Measurements from ENCODE around the gene KCNJ6.
"Not testable (repeated sequence)": the region's sequence is repeated elsewhere in the genome, so short reads cannot be mapped to it uniquely, and the experiment has no call there.

The KCNJ6 gene

GRCh38 chr21:37669249-37669648 lies 247.0 kb downstream of the KCNJ6 start:
- DNase-seq, result no peak

DNA sequence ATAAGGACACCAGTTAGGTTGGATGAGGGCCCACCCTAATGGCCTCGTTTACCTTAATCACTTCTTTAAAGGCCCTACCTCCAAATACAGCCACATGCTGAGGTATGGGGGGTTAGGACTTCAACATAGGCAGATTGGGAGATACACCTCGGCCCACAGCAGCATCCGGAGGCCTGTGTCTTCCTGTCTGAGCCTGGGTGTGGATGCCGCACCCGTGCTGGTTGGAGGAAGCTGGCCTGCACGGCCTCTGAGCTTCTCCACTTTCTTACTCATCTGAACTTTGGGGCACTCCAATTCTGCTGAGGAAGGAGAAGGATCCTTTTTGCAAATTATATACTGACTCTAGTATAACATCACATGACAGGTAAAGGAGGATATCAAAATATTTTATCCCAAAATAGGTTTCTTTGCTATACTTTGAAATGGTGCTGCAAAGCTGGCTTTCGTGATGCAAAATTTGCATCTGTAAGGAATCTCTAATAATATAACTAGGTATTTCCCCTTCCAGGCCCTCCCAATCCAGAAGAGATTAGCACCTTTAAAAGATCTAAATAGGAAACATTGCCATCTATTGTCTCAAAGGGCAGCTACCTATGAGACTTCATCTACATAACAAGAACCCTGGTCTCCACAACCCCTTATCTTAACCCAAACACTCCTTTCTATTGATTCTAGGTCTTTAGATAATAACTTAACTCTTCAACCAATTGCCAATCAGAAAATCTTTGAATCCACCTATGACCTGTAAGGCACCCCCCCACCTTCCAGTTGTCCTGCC lies 247.6 kb downstream of the KCNJ6 start:
- no peak for DNase-seq

DNA sequence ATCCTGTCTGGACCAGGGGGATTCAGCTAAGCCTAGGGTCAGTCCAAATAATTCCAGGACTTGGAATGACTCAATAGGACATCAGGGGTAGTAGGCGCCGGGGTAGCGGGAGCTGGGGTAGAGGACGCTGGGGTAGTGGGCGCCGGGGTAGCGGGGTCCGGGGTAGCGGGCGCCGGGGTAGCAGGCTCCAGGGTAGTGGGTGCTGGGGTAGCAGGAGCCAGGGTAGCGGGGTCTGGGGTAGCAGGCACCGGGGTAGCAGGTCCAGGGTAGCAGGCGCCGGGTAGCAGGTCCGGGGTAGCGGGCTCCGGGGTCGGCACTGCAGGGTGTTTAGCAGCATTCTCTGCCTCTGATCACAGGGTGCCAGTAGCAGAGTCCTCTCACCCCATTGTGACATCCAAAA lies 248.9 kb downstream of the KCNJ6 start:
- DNase-seq, result no peak

DNA sequence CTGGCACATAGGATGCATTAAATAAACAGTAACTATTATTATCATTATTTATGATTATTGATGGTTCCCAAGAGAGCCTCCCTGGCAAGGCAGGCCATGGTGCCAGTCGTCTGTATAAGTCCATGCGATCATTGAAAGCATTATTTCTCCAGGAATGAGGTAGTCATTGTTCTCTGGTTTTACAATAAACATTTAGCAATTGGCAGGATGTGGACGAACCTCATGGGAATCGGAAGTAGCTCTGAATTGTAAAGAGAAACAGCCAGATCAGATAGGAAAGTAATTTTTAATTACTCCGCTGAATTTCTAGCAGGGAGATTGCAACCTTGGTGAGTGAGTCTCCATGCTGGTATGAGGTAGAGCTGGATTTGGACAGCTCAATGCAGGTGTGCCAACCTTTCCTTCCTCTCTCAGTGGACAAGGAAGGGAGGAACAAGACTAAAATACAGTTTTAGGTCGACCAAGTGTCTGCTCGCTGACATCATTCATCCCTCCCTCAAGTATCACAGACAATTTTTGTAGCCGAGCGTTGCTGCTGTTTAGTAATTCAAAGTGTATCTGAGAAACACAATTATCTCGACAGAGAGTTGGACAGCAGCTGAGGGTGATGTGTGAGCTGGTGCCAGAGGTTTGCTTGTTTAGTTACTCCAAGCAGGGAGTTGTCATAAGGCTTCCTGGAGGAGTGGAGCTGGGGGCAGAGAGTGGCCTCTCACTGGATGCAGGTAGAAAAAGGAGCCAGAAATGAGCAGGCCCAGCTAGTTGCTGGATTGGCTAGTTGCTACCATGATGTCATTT lies 250.8 kb downstream of the KCNJ6 start:
- no peak for DNase-seq

- DNase-seq, result not testable (repeated sequence)
Measured at GRCh38 chr21:37662227-37662626, 254.0 kb downstream of the KCNJ6 start.

- DNase-seq, result no peak
Measured at GRCh38 chr21:37660709-37661108, 255.5 kb downstream of the KCNJ6 start.

DNA sequence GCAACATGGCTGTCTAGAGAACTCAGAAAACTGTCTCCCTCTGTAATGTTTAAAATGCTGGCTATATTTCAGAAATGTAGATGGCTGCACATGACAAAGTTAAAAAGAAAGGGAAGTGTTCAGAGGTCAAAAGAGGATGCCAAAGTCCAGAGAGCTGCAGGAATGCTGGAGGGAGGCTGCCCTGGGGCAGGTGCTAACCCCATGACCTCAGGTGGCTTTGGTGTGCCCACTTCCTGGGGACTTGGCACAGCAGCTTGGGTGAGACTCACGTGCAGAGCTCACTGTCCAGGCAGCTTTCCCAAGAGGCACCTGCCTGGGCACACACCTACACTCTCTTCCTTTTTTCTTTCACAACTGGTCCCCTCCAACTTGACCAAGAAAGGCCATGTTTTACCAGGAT lies 256.4 kb downstream of the KCNJ6 start:
- no peak for DNase-seq

- DNase-seq, result no peak
Measured at GRCh38 chr21:37658817-37659458, 257.3 kb downstream of the KCNJ6 start.

- no peak for DNase-seq
Measured at GRCh38 chr21:37658121-37658816, 258.0 kb downstream of the KCNJ6 start.

DNA sequence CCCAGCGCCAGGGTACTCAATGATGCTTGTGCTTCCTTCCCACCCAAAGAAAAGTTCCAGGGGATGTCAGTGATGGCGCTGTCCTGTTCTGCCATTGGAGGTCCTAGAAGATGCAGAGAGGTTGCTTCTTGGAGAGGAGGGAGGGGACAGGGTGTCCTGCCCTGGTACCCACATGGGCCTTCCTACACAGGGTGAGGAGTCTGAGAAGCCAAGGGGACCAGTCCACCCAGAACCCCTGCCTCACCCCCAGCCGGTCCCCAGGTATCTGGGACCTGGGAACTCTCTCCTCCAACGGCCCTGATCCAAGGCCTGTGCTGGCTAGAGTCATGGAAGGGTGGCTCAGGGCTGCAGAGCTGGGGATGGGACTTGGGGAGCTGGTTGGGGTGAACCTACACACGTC lies 259.4 kb downstream of the KCNJ6 start:
- no peak for DNase-seq

DNA sequence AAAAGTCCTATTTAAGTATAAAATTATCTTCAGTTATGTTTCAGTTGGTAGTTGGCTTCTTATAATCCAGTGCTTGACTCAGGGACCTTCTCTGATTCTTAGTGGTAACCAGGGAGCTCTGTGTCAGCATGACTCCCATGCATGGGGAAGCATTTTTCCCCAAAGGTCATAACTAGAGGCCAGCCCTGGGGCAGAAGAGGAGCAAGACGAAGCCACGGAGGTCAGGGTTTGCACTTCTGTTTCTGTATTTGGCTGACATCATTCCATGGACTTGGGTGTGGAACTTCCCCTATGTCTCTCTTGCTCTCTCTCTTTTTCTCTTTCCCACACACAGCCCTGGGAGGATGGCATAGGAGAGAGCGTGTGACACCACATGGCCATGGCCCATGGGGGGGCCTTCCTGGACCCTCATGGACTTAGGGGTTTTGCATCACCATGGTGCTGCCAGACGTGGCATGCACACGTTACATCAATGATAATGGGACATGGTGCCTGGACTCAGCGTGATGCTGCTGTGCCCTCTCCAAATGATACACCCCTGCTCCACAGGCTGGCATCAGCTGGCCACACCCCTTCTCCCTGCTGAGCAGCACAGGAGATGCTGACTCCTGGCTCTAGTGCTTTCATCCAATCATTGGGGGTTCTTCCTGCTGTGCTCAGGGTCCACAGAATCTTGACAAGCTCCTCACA lies 260.5 kb downstream of the KCNJ6 start:
- no peak for DNase-seq

DNA sequence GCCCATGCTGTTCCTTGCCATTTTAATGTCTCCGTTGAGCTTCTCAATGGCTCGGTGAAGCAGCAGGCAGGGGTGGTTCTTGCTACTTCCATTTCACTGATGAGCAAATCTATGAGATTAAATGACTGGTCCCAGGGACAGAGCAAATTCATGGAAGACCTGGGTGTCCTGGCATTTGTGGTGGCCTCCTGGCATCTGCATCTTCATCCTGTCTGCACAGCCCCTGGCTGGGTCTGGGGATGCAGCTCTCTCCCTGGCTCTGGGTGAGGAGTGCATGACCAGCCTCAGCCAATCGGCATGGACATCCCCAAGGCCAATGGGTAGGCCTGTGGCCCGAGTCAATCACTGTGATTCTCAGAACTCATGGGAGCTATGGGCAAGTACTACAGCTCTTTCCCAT lies 261.7 kb downstream of the KCNJ6 start:
- DNase-seq, result no peak

- no peak for DNase-seq
Measured at GRCh38 chr21:37653201-37653600, 263.1 kb downstream of the KCNJ6 start.

DNA sequence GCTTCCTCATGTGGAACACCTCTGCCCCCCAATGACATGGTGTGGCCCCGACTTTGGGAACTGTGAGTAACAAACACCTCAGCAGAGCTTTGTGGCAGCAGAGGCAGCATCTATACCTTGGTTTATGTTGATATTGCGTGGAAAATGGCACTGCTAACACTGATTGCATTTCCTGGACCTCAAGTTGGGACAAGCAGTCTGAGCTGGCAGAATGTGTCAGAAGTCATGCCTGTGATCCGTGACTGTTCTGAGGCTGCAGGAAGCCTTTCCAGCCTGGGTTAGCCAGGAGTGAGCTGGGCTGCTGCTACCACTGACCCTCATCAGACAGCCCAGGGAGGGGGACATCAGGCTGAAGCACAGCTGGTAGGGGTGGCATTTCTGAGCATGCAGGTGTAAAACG lies 268.5 kb downstream of the KCNJ6 start:
- no peak for DNase-seq

DNA sequence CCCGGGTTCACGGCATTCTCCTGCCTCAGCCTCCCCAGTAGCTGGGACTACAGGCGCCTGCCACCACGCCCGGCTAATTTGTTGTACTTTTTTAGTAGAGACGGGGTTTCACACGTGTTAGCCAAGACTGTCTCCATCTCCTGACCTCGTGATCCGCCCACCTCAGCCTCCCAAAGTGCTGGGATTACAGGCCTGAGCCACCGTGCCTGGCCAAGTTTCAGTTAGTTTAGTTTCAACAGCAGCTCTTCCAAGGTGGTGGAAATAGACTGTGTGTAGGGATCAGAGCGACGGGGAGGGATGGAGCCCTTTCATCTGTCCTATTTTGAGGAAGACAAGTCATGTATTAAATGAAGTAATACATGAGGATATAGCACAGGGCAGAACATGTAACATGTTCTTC lies 269.5 kb downstream of the KCNJ6 start:
- DNase-seq, result not testable (repeated sequence)

- no peak for DNase-seq
Measured at GRCh38 chr21:37645848-37646247, 270.4 kb downstream of the KCNJ6 start.

DNA sequence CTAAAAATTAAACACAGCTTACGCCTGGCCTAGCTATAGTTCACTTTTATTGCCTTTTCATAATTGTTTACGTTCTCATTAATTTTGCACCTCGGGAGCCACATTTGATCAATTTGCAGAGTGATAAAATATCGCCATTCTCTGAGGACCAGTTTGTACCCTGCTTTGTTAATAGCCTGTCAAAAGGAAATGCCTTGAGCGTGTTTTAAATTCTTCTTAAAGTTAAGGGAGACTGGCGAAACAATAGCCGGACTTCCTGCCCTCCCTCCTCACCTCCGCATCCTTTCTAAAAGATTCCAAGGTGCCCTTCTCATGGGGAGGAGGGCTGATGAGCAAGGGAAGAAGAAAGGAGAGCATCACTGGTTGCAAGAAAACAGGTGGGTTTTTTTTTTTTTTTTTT lies 271.6 kb downstream of the KCNJ6 start:
- no peak for DNase-seq

DNA sequence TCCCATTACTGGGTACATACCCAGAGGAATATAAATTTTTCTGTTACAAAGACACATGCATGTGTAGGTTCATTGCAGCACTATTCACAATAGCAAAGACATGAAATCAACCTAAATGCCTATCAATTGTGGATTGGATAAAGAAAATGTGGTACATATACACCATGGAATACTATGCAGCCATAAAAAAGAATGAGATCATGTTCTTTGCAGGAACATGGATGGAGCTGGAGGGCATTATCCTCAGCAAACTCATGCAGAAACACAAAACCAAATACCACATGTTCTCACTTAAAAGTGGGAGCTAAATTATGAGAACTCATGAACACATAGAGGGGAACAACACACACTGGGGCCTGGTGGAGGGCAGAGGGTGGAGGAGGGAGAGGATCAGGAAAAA lies 272.4 kb downstream of the KCNJ6 start:
- DNase-seq, result not testable (repeated sequence)

DNA sequence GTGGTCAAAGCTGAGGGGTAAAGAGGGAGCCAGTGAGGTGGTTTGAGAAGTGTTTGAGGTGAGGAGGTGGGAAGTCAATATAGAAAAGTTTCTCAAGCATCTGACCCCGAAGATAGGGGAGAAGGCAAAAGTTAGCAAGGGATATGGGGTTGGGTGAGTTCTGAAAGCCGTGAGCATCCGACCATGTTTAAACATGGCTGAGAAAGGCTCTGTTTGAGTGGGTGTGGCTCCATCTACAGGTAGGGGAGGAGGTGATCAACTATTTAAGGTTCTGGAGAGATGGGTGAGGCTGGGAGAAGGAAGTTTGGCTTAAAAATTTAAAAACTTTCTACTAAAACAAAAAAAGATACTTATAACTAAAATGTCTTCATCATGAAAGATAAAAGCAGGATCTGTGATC lies 273.8 kb downstream of the KCNJ6 start:
- DNase-seq, result peak; percentile 24

- no peak for DNase-seq
Measured at GRCh38 chr21:37639756-37640155, 276.5 kb downstream of the KCNJ6 start.

- DNase-seq, result no peak
Measured at GRCh38 chr21:37636152-37636860, 280.0 kb downstream of the KCNJ6 start.
